GM19238 (cell line): ENCODE data around the gene MACC1.
"Not testable (repeated sequence)": the region's sequence is repeated elsewhere in the genome, so short reads cannot be mapped to it uniquely, and the experiment has no call there.

Experiments
- DNase-seq: peaks from one replicate; pipeline ENCODE4 v3.0.0; 2011; ENCODE audit warnings: low spot score; ENCODE audit not compliant: insufficient read length

MACC1 gene

DNA sequence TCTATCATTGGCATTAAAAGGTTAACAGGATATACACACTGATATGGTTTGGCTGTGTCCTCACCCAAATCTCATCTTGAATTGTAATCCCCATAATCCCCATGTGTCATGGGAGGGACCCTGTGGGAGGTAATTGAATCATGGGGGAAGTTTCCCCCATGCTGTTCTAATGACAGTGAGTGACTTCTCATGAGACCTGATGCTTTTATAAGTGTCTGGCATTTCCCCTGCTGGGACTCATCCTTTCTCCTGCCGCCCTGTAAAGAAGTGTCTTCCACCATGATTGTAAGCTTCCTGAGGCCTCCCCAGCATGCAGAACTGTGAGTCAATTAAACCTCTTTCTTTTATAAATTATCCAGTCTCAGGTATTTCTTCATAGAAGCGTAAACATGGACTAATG lies 9.4 kb downstream of the MACC1 start:
- not testable (repeated sequence) for DNase-seq

DNA sequence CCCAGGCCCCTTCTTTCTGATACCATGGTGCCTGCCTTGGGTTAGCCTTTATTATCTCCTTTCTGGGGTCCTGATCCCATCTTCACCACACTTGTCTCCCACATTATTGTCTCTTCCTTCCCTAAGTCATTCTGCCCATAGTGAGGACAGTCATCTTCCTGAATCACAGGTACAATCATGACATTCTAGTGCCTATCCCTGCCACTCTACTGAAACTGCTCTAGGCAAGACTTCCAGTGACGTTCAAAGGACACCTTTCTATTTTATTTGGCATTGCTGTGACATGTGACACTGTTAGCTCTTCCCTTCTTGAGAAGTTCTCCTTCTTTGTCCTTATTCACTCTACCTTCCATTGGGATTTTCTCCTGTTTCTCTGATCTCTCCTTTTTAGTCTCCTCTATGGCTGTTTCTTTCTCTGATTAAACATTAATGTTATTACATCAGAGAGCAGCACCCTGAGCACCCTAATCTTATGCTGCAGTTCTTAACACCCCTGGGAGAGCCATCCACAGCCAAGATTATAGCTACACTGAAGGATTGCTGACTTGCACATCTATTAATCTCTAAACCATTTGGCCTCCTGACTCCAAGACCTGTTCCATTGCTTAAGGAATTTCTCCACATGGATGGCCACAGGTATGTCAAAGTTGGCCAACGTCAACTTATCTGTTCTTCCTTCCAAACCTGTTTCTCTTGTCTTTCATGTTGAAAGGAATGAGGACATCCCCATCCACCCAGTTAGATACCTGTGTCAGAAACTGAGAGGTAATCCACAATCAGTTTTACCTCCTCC lies 10.9 kb downstream of the MACC1 start:
- no peak for DNase-seq

DNA sequence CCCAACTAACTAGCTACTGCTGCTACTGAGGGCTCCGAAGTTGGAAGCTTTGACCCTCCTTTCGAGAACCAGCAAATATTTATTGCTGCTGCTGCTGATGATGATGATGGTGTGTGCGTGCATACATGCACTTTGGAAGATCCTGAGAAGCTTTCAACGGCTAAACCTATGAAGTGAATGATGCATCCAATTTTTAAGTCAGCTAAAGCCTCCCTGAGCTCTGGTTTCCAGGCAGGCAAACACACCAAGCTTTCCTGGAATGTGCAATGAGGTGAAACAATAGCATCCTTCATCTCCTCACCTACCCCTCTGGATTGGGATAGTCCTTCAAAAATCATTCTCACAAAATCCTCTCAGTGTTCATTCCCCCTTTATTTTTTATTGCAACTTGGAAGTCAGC lies 13.9 kb downstream of the MACC1 start:
- DNase-seq = no peak

DNA sequence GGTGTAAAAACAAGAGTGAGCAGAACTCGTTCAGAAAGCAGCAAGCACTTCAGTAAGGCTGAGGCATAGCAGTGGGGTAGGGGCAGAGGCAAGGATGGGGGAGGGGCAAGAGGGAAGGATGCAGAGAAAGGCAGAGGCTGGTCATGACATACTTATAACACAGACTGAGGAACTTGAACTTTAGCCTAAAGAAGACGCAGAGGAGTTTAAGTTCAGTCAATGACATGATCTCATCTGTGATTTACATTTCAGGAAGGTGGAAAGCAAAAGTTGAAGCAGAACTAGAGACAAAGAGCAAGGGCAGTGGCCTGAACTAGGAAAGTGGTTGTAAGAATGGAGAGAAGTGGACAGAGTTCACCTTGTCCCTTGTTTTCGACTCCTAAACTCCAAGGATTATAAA lies 15.8 kb downstream of the MACC1 start:
- no peak for DNase-seq

DNA sequence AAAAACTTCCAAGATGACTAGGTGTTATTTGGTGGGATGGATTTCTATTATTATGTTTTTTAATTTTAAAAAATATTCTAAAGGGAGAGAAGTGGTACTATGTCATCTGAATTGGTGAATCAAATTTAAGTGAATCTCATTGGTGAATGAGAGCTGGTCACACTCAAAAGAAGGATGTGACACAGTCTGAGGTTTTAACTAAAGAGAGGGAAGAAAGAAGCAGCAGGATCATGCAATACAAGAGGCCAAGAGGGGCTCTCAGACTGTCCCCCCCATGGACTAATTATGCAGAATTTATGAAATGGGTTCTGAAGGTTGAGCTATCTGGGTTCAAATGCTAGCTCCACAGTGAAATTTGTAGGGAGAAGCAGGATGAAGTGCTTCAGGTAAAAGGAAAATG lies 16.2 kb downstream of the MACC1 start:
- DNase-seq = no peak

DNA sequence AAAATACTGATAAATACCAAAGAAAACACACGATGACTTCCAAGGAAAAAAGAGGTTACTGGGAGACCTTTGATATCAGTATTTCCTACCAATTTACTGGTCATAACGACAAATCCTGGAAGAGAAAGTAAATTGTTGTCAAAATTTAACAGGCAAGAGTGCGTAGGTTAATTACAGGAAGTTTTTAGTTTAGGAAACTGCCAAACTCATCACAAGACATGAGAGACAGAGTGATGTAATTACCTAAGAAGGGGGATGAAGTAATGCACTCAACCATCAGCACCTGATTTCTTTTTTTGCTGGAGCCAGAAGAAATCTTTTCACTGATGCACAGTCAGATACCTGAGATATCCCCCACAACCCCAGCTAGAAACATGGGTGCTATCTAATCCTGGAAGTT lies 16.8 kb downstream of the MACC1 start:
- no peak for DNase-seq

DNA sequence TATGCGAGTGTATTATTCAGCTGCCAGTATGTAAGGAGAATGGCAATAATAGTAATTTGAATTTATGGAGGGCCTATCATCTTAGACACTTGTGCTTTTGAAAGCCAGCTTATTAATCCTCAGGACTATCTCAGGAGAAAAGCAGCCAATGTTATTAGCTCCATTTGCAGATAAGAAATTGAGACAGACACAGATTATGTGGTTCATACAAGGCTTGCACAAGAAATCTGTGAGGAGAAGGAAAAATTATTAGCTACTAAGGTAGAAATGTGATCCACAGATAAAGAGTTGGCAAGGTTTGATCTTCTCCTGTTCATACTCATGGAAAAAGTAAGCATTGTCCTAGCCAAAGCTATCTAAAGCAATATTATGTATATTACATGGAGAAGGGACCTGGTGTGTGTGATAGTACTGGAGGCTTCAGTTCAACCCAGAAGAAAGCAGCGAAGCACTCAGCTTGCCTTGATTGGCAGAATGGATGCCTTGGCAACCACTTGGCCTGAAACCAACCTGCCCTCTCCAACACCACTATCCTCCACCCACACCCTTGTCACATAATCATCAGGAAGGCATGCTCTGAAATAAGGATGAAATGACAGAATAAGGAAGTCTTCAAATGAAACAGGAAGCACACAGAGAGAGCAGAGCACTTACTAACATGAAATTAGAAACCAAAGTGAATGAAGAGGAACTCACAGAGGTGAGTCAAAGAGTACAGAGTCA lies 18.0 kb downstream of the MACC1 start:
- no peak for DNase-seq

DNA sequence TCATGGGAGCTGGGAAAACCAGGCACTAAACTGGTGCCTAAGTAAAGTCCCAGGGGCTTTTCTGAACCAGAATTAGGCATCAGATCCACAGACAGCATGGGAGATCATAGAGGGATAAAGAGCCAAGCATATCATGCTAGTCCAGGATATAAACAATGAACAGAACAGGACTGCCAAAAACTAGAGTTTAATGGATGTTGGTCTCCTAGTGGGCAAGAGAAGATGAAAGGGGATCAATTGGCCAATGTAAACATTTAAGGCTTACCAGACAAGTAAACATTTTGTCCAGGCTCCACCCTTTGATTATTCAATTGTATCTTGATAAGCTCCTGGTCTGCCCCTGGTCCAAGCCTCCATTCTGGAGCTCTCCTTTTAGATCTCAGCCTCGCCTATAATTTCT lies 18.9 kb downstream of the MACC1 start:
- DNase-seq = no peak

DNA sequence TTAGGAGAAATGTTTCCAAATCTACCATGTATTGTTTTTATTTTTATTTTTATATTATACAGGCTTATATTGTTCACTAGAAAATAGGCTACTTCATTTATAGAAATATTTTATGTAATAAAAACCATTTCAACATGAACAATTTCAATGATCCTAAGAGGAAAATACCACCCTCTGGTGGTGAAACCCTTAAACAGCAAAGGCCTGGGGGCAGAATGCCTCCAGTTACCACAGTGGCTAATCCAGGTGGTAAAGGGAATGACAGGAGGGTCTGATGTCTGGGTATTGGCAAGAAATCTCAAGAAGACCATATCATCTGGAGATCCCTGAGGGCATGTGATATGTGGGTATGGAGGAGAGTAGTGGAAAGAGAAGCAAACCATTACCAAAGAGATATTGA lies 19.3 kb downstream of the MACC1 start:
- no peak for DNase-seq

DNA sequence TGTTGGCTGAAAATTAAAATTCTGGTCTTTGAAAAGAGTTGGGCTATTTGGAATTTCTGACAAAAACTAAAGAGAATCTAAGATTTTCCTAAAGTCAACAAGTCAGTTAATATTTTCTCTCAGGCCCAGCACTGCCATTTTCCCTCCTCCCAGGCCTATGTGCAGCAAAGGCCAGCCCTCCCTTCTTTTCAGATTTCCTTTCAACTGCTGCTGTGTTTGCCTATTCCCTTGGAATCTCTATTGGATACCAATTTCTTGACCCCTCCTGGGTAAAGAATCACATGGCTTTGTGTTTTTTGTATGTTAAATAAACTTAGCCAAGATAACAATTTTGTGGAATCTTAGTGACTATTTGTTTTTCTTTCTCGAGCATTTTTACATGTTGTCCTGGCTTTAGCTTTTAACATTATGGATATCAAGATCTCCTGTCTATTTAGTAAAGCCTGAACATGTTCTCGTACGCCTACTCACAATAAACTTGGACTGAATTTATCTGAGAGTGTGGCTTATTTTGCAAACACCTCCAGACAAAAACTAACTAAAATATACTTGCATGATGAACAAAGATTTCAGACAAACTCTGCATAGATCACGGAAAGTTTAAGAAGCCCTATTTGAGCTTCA lies 19.9 kb downstream of the MACC1 start:
- DNase-seq = no peak

DNA sequence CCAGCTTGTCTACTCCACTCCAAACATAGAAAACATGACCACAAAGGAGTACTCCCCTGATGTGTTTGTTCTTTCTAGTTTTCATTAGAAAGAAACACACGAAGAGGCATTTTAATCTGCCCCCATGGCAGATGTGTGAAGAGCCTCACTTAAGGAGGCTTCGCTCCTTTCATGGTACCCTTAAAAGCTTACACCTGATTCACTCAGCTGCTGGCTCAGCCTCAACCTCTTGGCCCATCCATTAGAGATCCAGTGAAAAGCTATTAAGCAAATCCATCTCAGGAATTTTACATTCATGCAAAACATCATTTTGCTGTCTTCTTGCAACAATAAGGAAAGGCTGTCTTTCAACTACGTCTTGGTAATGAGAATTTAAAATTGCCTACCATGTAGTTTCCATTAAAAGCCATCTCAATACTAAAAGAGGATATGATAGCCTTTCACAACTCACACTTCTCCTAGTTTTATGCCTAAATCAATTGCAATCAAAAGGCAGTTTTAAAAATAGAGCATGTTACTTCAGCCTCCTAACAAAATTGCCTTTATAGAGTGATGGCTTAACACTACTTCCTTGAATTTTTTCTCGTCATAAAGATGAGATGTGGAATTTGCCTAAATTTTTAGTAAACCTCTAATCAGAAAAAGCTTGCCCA lies 22.7 kb downstream of the MACC1 start:
- no peak for DNase-seq

DNA sequence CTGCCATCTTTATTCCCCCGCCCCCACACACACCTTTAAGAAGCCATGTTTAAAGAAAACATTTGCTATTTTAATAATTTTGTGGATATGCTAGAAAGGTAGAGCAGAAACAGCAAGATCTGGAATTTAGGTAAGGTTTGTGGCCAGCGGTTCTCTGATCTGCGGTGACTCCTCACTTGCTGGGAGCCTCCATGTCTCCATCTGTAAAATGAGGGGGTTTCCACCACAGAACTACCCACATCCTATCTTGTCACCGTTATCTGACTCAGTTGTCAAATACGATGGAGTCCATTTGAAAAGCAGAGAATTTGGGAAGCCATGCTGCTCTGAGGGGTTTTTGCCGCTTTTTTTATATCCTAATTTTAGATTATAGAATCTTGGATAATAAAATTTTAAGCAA lies 23.3 kb downstream of the MACC1 start:
- no peak for DNase-seq

DNA sequence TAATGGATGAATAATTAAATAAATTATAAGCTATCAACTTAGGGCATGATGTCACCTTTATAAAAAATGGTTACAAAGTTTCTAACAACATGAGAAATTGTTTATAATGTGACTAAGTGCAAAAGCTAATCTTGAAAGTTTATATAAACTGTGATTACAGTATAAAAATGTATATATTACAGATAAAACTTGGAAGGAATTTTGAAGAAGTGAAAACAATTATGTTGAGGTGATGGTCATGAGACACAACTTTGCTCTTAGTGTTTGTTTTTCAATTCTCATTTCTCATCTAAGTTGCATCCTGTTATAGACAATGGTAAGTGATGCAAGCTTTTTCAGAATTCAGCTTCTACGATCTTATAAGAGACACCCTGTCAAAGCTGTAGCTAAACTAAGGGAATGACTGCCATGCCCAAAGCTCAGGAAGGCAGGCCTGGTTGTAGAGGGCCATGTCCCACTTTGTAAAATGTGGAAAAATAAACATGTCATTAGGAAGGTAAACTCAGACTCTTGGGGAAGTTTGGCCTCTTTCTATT lies 23.9 kb downstream of the MACC1 start:
- DNase-seq = no peak

DNA sequence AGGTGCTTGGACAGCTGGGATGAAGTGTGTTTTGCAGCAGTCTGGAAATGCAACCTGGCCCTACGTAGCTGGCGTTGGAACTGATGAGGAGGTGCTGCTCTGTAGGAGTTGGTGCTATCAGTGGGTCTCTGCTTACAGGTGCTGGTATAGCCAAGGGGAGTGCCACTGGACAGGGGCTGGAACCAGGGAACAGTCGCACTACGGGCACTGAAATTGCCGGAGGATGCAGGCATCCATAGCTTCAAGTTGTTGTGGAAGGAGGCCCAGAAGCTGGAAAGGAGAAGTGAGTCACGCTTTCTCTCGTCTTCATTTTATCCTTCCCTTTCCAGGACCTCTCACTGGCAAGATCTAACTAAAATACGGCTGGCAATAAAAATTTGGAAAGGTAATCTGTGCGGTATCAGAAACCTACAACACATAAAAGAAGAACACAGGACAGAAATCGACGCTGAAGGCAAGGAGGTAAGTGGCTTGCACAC lies 25.8 kb downstream of the MACC1 start:
- DNase-seq = no peak

DNA sequence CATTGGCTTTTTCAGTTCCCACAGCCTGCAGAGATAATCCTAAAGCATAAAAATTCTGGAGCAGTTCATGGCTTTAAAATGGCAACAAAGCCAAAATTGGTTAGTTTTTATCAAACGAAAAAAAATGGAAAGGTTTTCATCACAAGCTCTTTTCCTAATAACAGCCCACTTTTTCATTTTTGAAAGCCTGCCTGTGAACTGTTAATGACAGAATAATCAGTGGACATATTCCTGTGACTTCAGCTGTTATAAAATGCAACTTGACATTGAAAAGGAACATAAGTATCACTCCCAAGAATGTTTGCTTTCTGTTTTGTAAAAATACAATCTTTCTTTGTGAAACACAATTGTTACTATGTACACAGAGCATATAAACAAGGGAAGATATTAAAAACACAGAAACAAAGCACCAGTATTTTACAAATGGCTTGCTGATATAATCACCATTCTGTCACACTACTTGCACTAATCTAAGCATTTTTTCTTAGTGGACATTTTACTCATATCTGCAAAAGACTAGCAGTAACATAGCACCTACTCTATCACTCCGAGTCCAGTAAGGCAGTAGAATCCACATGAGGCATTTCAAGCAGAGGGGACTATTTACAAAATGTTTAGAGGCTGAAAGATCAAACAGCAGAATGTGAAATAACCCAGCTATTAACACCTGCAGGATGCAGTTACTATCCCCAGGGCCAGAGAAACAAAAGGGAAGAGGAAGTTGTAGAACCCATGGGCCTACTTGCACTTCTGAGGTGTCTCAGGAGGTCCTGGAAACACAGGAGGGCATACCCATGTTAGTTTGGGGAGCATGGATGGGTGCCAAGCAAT lies 26.4 kb downstream of the MACC1 start:
- DNase-seq = no peak

DNA sequence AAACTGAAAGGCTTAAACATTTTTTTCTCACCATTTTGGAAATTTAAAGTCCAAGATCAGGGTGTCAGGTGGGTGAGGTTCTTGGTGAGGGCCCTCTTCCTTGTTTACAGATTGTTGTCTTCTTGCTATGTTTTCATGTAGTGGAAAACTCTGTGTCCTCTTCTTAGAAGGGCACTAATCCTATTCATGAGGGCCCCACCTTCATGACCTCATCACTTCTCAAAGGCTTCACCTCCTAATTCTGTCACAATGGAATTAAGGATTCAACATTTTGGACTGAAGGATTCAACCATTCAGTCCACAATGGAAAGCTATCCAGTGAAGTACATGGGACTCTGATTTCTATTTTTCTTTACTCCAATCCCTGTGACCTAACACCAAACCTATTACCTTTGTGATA lies 27.3 kb downstream of the MACC1 start:
- no peak for DNase-seq

DNA sequence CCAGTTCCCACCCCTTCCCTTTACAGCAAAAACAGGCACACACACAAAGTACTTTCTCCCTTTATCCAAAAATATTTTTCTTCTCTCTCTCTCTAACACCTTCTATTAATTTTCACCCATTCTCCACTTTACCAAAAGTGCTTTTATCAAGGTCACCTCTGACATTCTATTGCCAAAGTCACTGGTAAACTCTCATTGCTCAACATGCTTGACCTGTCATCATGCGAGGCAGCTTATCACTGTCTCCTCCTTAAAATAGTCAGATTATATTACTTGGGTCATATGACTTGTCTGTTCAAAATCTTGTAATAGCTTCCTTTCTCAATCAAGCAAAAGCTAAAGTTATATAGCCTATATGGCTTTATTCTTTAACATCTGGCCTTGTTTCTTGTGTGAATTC lies 28.6 kb downstream of the MACC1 start:
- DNase-seq = no peak

DNA sequence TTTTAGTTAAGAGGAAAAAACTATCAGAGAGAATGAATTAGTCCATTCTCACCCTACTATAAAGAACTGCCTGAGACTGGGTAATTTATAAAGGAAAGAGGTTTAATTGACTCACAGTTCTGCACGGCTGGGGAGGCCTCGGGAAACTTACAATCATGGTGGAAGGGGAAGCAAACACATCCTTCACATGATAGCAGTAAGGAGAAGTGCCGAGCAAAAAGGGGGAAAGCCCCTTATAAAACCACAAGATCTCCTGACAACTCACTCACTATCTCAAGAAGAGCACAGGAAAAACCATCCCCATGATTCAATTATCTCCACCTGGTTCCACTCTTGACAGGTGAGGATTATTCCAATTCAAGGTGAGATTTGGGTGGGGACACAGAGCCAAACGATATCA lies 29.3 kb downstream of the MACC1 start:
- DNase-seq = not testable (repeated sequence)

DNA sequence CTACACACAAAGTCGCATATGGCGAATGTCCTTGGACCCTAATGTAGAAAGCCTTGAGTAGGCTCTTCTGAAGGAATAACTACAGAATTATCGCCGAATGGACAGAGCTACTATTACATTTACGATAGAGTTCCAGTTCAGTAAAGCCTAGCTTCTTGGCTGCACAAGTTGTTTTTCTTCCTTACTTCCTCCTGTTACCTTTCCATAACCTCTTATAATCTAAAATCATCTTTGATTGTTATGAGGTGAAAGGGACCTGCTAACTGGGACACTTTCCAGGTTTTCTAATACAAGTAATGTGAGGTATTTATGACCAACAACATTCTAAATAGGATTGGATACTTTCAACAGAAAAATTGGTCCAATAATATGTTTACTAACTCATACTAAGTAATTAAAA lies 31.2 kb downstream of the MACC1 start:
- DNase-seq = no peak

DNA sequence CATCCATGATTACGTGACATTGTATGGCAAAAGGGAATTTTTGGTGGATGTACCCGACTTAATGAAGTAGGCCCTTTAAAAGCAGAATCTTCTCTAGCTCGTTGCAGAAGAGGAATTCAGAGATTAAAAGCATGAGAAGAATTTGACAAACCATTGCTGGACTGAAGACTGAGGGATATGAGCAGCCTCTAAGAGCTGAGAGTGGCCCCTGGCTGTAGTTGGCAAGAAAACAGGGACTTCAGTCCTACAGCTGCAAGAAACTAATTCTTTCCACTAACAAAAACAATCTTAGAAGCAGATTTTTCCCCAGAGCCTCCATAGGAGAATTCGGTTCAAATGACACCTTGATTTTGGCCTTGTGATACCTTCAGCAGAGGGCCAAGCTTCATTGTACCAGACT lies 34.1 kb downstream of the MACC1 start:
- DNase-seq = no peak
